HepG2 (cell line): Measurements from ENCODE around the gene CTSA. TPM values are rescaled to one million over a fixed set of nuclear protein-coding genes. Genes with fewer than 3 reads are reported as not detected.

Experiments used
- FOXP1 ChIP-seq, 2 experiments: fragments of 450-650 bp in 1 of 2; IDR thresholded peaks; 2 replicates each; pipeline ENCODE4 v1.6.1; 2017 to 2018; ENCODE audit warnings: antibody characterized with exemption in 1 of 2
- GZF1 ChIP-seq: sonication (generic); formaldehyde crosslinking; IDR thresholded peaks from 2 replicates; pipeline ENCODE4 v1.5.1; 2020; ENCODE audit warnings: mild to moderate bottlenecking, missing genetic modification reagents
- KMT2A ChIP-seq: sonication (generic); formaldehyde crosslinking; IDR thresholded peaks from 2 replicates; pipeline ENCODE4 v1.4.0; 2020; ENCODE audit warnings: missing genetic modification reagents
- MAF1 ChIP-seq: sonication (generic); formaldehyde crosslinking; IDR thresholded peaks from 2 replicates; pipeline ENCODE4 v1.5.0; 2020; ENCODE audit warnings: missing genetic modification reagents, borderline replicate concordance
- NFKBIZ ChIP-seq: IDR thresholded peaks from 2 replicates; pipeline ENCODE4 v1.6.1; 2018; ENCODE audit warnings: missing genetic modification reagents, missing compliant biosample characterization
- SIN3B ChIP-seq: fragments of 150-350 bp; IDR thresholded peaks from 2 replicates; pipeline ENCODE4 v1.6.1; 2014; ENCODE audit warnings: low read length
- TFE3 ChIP-seq: IDR thresholded peaks from 2 replicates; pipeline ENCODE4 v1.6.1; 2016
- ZNF24 ChIP-seq: fragments of 450-650 bp; IDR thresholded peaks from 2 replicates; pipeline ENCODE4 v1.6.1; 2017; ENCODE audit warnings: antibody characterized with exemption, mild to moderate bottlenecking
- ZNF33A ChIP-seq: sonication (generic); formaldehyde crosslinking; IDR thresholded peaks from 2 replicates; pipeline ENCODE4 v1.5.1; 2020; ENCODE audit warnings: missing genetic modification reagents, mild to moderate bottlenecking, moderate library complexity, borderline replicate concordance
- polyA plus RNA-seq, 8 experiments: library from polyadenylated mRNA; depleted of rRNA in 3 of 8; stranded (reverse) in 7 of 8; unstranded in 1 of 8; fragments of >200 nt; fragmentation: Illumina TruSeq in 4 of 8; extraction: Trizol in 4 of 8; gene quantifications; 2 replicates each; pipeline versions ENCODE4 v1.2.1 to v1.2.3, GENCODE V29; 2011 to 2016; ENCODE audit warnings: low read depth in 4 of 8, missing spikeins in 1 of 8, mixed read lengths in 1 of 8; ENCODE audit not compliant: insufficient read depth in 1 of 8
- total RNA-seq, 5 experiments: library from RNA; depleted of rRNA; stranded (reverse); fragments of >200 nt; fragmentation: Illumina TruSeq; extraction: Trizol; gene quantifications; 2 replicates each; pipeline ENCODE4 v1.2.3, GENCODE V29; 2016; ENCODE audit warnings: low read depth in 1 of 5
- TF ChIP-seq, protein P1 (sequence below): sonication (generic); formaldehyde crosslinking; IDR thresholded peaks from 2 replicates; pipeline ENCODE4 v1.9.0; 2021; ENCODE audit warnings: missing genetic modification reagents, borderline replicate concordance
- TF ChIP-seq, protein P2 (sequence below): sonication (generic); formaldehyde crosslinking; IDR thresholded peaks from 2 replicates; pipeline ENCODE4 v1.4.0; 2020; ENCODE audit warnings: missing genetic modification reagents, borderline replicate concordance
- TF ChIP-seq, protein P3 (sequence below): IDR thresholded peaks from 2 replicates; pipeline ENCODE4 v1.6.1; 2016; ENCODE audit warnings: missing biosample characterization, missing genetic modification reagents, low read depth

The CTSA gene
- total and polyA plus RNA-seq, 2 of the 13 experiments (the other 11 are each of a cell fraction or from before 2014, with no cell fraction given) = 202 to 231 TPM

GRCh38 chr20:45935416-45936046 is 44.4 kb downstream of the CTSA start (continued):
- TF ChIP-seq, protein P1, sequence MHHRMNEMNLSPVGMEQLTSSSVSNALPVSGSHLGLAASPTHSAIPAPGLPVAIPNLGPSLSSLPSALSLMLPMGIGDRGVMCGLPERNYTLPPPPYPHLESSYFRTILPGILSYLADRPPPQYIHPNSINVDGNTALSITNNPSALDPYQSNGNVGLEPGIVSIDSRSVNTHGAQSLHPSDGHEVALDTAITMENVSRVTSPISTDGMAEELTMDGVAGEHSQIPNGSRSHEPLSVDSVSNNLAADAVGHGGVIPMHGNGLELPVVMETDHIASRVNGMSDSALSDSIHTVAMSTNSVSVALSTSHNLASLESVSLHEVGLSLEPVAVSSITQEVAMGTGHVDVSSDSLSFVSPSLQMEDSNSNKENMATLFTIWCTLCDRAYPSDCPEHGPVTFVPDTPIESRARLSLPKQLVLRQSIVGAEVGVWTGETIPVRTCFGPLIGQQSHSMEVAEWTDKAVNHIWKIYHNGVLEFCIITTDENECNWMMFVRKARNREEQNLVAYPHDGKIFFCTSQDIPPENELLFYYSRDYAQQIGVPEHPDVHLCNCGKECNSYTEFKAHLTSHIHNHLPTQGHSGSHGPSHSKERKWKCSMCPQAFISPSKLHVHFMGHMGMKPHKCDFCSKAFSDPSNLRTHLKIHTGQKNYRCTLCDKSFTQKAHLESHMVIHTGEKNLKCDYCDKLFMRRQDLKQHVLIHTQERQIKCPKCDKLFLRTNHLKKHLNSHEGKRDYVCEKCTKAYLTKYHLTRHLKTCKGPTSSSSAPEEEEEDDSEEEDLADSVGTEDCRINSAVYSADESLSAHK (CRISPR knock-in tag) = 0 out of 2 replicates have a peak, but pooled peaks have one; percentile 77
- TF ChIP-seq ZNF24 (no peak), KMT2A (CRISPR knock-in tag) (peak; percentile 76; the same call in 1 of the 2 replicates), SIN3B (peak; percentile 86; the same call in 1 of the 2 replicates), ZNF33A (CRISPR knock-in tag) (peak; percentile 39; the same call in 1 of the 2 replicates), GZF1 (CRISPR knock-in tag) (peak; percentile 81; the same call in 1 of the 2 replicates), TFE3 (peak; percentile 17; the same call in 1 of the 2 replicates), FOXP1 (IDR thresholded peaks at IDR 0.05) (no peak), FOXP1 (CRISPR knock-in tag; IDR thresholded peaks at IDR 0.05) (0 out of 2 replicates have a peak, but pooled peaks have one; percentile 50), MAF1 (CRISPR knock-in tag) (0 out of 2 replicates have a peak, but pooled peaks have one; percentile 25), NFKBIZ (CRISPR knock-in tag) (0 out of 2 replicates have a peak, but pooled peaks have one; percentile 15)
- TF ChIP-seq, protein P2, sequence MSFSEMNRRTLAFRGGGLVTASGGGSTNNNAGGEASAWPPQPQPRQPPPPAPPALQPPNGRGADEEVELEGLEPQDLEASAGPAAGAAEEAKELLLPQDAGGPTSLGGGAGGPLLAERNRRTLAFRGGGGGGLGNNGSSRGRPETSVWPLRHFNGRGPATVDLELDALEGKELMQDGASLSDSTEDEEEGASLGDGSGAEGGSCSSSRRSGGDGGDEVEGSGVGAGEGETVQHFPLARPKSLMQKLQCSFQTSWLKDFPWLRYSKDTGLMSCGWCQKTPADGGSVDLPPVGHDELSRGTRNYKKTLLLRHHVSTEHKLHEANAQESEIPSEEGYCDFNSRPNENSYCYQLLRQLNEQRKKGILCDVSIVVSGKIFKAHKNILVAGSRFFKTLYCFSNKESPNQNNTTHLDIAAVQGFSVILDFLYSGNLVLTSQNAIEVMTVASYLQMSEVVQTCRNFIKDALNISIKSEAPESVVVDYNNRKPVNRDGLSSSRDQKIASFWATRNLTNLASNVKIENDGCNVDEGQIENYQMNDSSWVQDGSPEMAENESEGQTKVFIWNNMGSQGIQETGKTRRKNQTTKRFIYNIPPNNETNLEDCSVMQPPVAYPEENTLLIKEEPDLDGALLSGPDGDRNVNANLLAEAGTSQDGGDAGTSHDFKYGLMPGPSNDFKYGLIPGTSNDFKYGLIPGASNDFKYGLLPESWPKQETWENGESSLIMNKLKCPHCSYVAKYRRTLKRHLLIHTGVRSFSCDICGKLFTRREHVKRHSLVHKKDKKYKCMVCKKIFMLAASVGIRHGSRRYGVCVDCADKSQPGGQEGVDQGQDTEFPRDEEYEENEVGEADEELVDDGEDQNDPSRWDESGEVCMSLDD (CRISPR knock-in tag) = 0 out of 2 replicates have a peak, but pooled peaks have one; percentile 12
- TF ChIP-seq, protein P3, sequence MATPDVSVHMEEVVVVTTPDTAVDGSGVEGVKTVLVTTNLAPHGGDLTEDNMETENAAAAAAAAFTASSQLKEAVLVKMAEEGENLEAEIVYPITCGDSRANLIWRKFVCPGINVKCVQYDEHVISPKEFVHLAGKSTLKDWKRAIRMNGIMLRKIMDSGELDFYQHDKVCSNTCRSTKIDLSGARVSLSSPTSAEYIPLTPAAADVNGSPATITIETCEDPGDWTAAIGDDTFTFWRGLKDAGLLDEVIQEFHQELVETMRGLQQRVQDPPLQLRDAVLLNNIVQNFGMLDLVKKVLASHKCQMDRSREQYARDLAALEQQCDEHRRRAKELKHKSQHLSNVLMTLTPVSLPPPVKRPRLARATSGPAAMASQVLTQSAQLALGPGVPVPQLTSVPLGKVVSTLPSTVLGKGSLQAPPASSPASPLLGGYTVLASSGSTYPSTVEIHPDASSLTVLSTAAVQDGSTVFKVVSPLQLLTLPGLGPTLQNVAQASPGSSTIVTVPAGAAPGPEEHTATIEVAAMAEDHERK (CRISPR knock-in tag) = no peak
